GM18858 (cell line): ENCODE measurements around the gene STXBP2.
"Not testable (repeated sequence)": the region's sequence is repeated elsewhere in the genome, so short reads cannot be mapped to it uniquely, and the experiment has no call there.

Experiments
- ATAC-seq: cut with Tn5 transposase; IDR thresholded peaks from one replicate; pipeline ENCODE4 v1.9.1; 2021; ENCODE audit not compliant: unreplicated experiment

Gene STXBP2

DNA sequence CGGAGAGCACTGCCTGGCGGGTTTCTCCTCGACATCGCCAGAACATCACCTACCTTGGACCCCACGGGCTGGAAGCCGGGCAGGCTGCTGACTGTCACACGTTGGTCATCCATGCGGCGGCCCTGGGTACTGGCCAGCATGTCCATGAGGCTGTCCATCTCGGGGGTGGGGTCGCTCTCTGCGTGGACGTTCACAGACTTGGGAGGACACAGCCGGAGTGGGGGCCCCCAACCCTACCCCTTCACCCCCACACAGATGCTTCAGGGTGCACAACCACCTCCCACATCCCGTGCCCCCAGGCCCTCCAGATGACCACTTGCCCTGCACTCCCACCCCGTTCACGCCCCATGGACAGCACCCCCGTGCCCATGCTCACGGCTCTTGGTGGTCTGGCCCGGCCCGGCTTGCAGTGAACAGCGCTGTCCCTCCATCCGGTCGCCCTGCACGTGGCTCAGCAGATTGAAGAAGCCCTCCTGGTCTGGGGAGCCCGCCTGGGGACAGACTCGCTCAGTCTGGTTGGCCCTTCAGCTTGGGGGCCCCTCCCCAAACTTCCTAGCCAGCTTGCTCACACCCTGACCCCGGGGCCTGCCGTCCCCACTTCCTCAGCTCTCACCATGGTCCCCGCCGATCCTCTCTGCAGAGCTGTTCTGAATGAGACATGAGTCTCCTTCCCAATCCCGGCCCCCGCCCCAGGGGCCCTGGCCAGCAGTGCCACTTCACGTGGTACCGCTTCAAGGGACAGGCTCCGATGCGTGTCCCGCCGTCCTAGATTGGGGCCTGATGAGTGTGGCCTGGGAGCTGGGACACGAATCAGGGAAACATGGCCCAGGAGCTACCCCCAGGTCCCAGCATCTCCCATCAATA lies 4.3 kb upstream of the STXBP2 start:
- no peak for ATAC-seq

DNA sequence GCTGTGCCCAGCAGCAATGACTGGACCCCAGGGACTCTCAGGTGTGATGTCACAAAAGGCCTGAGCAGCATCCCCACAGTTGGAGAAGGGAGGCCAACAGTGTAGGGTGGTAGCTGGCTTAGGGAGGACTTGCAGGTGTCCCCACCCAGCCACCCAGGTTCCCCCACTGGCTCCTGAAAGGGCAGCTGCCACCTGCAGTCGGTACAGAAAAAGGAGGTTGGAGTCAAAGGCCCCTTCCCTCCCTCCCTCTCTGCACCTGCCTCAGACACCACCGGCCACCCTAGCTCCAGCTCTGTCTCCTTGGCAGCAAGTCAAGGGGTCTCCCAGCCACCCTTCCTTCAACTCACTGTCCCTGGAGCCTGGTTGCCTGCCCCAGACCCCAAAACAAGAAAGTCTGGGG lies 3.2 kb upstream of the STXBP2 start, which contains the start of gene PCP2:
PCP2 (minus strand) TSS at position 22 of the 400 bp plus-strand sequence. CDS start 262 bp downstream, outside the sequence.
- ATAC-seq, result no peak

GRCh38 chr19:7635670-7636069 lies 1.2 kb upstream of the STXBP2 start:
- ATAC-seq, result no peak

- ATAC-seq, result no peak
Observed at GRCh38 chr19:7636317-7636690, 606 bp upstream of the STXBP2 start.

DNA sequence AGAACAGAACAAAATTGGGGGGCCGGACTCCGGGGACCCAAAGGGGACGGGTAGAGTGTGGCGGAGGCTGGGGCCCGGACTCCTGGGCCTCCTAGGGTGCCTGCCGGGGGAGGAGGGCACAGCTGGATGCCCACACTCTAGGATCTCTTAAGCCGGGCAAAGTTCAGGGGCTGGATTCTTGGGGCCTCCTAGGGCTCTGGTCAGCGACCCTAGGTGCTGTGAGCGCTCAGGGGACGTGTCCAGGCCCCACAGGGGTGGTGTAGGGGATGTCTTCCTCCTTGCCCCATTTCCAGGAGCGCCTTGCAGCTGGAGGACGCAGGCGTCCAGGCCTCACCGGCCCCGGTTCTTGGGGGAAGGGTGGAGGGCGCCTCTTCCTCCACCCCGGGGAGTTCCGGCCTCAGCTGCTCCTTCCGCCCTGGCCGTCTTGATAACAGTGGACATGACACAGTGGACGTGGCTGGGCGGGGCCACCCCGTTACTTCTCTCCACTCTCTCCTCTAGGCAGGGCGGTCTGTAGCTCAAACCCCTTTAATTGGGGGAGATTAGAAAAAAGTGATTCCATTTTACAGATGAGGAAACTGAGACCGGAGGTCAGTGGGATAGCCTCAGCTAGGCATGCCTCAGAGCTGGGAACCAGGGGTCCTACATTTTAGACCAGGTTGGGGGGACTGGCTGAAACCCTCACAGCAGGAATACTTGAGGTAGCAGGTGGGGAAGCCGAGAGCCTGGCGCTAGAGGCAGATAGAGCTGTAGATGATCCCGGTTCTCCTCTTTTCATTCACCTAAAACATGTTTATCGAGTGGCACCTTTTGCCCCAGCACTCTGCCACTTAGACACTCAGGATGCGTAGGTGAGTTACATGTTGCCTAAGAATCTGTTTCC lies 705 bp downstream of the STXBP2 start:
- no peak for ATAC-seq

DNA sequence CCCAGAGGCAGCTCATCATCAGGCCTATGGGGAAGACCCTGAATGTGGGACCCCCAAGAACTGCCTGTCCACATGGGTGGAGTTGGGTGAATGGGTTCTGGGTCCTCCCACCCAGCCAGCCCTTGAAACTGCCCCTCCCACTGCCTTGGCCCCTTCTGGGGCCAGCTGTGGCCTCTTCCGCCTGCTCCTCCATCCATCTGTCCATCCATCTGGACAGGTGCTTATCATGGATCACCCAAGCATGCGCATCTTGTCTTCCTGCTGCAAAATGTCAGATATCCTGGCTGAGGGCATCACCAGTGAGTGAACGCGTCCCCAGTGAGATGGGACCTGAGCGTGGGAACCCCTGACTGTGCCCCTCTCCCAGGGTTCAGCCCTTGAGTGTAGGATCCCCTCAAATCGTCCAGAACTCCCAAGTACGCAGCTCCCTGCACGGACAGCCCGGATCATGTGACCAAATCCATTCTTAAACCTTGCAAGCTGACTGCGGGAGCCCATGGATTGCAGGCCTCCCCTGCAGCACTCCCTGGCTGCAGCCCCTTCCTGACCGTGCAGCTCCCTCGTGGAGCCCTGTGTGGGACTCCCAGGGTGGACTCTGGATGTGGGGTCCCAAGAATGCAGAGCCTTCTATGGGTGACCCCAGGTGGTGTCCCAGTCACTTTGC lies 2.0 kb downstream of the STXBP2 start:
- ATAC-seq, result no peak

DNA sequence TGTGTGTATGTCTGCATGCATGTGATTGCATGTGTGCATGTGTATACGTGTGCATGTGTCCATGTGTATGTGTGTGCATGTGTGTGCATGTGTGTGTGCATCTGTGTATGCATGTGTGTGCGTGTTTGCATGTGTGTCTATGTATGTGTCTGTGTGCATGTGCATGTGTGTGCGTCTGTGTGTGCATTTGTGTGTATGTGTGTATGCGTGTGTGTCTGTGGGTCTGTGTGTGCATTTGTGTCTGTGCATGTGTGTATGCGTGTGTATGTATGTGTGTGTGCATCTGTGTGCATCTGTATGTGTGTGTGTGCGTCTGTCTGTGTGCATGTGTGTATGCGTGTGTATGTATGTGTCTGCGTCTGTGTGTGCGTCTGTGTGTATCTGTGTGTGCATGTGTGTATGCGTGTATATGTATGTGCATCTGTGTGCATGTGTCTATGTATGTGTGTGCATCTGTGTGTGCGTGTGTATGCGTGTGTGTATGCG lies 3.0 kb downstream of the STXBP2 start:
- no peak for ATAC-seq

- ATAC-seq, result no peak
Observed at GRCh38 chr19:7640803-7641202, 3.9 kb downstream of the STXBP2 start.

DNA sequence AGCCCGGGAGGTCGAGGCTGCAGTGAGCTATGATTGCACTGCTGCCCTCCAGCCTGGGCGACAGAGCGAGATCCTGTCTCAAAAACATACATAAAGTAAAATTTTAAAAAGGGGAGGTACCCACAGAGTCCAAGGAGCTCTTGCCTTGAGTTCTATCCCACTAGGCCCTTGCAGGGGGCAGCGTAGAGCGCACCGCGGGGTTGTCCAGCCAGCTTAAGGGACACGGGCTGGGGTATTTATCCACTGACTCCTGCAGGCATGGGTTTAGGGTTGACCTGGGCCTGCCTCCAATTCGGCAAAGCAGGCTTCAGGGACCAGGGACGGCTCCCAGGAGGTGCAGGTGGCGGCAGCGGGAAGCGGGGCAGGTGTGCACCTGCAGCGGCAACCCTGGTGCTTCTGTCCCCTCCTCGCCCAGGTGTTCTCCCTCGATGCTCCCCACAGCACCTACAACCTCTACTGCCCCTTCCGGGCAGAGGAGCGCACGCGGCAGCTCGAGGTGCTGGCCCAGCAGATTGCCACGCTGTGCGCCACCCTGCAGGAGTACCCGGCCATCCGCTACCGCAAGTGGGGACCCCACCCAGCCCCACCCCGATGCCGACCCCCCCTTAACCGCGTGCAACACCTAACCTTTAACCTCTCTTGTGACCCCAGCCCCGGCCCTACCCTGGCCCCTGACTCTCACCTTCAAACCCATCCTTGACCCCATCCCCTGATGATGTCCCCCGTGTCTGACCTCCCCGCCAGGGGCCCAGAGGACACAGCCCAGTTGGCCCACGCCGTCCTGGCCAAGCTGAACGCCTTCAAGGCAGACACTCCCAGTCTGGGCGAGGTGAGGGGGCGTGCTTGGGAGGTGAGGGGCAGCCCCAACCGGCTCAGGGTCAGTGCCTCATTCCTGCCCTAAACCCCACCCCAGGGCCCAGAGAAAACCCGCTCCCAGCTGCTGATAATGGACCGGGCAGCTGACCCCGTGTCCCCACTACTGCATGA lies 4.7 kb downstream of the STXBP2 start:
- no peak for ATAC-seq

DNA sequence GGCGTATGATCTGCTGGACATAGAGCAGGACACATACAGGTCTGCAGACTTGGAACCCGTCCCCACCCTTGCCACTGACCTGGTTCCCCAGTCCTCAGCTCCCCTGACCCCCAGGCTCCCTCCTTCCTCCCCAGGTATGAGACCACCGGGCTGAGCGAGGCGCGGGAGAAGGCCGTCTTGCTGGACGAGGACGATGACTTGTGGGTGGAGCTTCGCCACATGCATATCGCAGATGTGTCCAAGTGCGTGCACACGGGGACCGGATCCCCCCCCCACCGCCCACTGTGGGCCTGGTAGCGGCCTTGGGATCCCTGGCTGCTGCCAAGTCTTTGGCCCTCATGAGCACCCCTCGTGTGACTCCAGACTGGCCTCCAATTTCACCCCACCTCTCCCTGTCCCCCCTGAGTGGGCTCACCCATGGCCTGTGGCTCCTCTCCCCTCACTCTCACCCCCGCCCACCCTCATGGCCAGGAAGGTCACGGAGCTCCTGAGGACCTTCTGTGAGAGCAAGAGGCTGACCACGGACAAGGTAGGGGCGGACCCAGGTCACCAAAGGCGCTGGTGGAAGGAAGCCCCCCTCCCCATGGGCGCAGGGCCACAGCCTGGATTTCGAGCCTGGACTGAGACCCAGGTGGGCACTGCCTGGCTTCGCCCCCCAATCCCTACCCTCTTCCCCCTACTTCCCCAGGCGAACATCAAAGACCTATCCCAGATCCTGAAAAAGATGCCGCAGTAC lies 5.6 kb downstream of the STXBP2 start:
- ATAC-seq, result no peak

GRCh38 chr19:7643031-7643415 lies 6.1 kb downstream of the STXBP2 start:
- no peak for ATAC-seq

- ATAC-seq, result not testable (repeated sequence)
Observed at GRCh38 chr19:7643629-7644549, 7.0 kb downstream of the STXBP2 start.

GRCh38 chr19:7644550-7644877 lies 7.6 kb downstream of the STXBP2 start:
- no peak for ATAC-seq

GRCh38 chr19:7645163-7645562 lies 8.3 kb downstream of the STXBP2 start:
- no peak for ATAC-seq

- ATAC-seq, result no peak
Observed at GRCh38 chr19:7645656-7646425, 8.9 kb downstream of the STXBP2 start.

DNA sequence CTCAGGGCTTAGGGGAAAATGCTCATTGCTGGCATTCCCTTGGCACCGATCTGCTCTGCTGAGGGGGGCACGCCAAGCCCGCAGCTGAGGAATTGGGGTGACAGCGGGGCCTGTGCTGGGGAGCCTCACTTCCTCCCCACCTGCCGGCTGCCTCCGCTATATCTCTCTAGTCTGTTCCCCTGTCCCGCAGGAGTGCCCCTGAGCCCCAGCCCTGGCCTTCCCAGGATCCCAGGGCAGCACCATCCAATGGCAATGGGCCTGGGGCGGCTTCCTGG lies 9.5 kb downstream of the STXBP2 start:
- no peak for ATAC-seq

DNA sequence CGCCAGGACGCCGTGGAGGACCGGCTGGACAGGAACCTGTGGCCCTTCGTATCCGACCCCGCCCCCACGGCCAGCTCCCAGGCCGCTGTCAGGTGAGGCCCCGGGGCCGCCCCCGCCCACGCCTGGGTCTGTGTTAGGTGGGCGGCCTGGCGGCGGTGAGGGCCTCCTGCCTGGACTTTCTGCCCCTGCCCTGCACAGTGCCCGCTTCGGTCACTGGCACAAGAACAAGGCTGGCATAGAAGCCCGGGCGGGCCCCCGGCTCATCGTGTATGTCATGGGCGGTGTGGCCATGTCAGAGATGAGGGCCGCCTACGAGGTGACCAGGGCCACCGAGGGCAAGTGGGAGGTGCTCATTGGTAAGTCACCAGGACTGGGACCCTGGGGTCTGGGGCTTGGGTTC lies 10.2 kb downstream of the STXBP2 start:
- no peak for ATAC-seq
